ENCODE results near the gene BTBD9.

DNA sequence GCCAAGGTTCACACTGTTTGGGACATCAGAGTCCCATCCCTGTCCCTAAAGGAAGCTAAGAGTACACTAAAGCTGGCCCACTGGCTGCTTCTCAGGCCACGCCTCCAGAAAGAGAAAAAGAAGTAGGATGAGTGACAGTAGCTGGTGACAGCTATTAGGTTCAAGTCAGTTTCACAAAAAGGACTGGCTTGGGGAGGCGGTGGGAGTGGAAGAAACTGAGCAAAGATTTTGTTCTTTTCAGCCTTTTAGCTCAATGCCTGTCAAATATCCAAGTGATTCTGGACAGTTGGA is 445.5 kb downstream of the BTBD9 start:
- TF ChIP-seq POLR2A (IDR thresholded peaks at IDR 0.05) = no peak
- no peak for TF ChIP-seq CTCF (IDR thresholded peaks at IDR 0.05)
